ENCODE data around the gene SND1.
"Not testable (repeated sequence)": the region's sequence is repeated elsewhere in the genome, so short reads cannot be mapped to it uniquely, and the experiment has no call there.

The SND1 gene

DNA sequence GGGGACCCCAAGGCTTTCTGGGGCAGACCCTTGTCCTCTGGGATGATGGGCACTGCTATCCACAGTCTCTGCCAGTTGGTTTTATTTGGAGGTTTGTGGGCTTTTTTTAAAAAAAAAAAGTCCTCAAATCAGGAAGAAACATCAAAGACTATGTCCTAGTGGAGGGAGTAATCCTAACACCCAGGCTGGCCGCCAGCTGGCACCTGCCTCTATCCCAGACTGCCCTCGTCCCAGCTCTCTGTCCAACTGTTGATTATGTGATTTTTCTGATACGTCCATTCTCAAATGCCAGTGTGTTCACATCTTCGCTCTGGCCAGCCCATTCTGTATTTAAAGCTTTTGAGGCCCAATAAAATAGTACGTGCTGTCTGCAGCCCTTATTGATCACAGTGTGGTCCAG lies 440.2 kb downstream of the SND1 start:
- no peak for DNase-seq

DNA sequence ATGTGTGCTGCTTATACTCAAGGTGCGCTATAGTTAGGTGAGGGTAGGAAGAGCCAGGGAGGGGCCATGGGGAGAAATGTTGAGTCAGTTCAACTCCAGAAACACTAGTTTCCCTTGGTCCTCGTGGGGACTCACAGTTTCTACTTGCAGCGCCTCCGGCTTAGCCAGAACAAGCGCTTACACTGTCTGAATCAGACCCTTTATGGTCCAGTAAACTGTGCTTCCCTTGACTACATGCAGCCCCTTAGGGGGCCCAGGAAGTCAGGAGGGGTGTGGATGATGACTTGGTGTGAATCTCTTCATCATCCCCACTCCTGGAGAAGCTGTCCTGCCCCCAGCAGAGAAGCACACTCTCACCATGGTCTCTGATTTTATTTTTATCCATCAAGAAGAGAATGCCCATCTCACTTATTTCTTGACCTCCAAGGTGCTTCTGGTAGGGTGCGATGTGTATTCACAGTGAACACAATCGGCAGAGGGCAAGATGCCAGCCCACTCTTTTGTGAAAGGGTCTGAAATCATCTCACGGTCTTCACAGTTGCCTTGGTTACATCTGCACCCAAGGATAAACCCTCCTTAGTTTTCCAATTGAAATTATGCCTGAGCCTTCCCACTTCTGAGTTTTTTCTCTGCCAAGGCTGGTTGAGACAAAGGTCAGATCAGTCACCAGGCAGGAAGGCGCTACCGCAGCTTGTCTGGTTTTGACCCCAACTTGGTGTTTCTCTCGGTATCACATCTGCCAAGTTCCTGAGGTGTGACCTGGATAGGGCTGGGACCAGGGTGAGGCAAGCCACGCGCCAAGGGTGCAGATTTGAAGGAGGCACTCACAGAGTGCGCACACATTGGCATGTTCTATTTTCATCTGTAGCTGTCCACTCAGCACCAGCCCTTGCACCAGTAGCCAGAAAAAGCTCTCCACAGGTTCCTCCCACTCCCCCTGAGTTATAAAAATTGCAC lies 441.9 kb downstream of the SND1 start:
- DNase-seq = no peak

DNA sequence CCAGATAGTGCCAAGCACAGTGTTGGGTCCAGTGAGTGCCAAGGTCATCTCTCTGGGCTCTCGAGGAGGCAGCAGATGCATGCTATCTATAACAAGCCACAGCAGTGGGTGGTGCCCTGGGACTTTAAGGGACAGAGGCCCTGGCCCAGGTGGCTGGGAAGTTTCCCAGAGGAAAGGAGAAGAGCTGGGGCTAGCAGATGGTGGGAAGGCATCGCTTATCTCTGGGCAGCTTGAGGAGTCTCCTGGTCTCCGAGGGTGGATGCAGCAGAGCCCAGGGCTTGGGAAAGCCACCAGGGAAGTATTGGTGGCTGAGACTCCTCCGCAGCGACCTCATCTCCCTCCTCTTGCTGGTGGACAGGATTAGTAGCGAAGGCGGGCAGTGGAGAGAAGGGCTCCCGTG lies 442.7 kb downstream of the SND1 start:
- no peak for DNase-seq

DNA sequence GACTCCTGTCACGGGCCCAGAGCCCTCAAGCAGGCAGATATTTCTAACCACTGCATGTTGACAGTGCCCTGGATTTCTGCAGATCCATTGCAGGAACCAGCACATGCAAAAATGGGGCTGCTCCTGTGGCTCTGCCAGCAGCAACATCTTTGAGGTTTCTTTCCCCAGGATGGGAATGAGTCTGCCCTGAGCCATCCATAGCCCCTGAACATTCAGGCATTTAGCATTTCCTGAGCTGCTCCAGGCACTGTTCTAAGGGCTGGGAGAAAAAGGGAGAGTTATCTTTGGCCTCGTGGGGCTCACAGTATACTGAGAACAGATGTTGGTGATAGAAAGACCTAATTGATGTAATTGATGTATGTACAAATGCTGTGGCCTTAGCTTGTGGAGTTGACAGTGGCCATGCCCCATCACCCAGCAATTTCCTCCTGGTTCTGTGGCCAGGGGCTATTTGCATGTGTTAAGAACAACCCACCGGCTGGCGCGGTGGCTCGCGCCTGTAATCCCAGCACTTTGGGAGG lies 445.3 kb downstream of the SND1 start:
- no peak for DNase-seq

DNA sequence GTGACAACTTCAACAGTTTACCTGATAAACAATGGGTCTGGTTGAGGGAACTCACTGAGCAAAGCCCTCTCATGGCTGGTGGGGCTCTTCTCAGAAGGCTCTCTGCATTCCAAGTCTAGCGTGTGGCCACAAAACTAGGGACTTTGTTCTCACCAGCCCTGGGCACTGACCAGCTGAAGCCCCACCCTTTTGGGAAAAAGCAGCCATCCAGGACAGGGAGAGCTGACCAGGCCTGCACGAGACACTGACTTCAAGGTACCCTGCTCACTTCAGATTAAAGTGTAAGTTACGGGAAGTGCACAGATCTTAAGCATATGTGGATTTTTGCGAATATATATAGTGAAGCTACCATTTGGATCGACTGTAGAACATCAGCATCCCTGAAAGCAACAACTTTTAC lies 446.6 kb downstream of the SND1 start:
- no peak for DNase-seq

DNA sequence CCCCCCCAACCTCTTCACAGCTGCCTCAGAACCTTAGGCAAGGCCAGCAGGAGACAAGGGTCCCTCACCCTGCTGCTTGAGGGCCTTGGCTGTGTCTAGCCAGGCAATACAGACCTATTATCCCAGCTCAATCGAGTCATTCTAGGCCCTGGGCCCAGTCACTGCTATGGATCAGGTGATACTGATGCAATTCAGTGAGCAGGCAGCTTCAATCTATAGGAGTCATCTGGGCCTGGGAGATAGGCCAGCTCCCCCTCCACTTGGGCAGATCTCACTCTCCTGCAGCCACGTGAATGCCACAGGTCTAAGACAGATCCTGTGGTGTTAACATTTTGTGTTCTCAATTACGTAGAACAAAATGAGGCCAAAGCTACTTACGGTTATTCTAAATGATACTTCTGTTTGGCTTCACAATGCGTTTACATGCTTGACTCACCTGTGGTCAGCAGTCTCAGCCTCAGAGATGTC lies 447.2 kb downstream of the SND1 start:
- no peak for DNase-seq

DNA sequence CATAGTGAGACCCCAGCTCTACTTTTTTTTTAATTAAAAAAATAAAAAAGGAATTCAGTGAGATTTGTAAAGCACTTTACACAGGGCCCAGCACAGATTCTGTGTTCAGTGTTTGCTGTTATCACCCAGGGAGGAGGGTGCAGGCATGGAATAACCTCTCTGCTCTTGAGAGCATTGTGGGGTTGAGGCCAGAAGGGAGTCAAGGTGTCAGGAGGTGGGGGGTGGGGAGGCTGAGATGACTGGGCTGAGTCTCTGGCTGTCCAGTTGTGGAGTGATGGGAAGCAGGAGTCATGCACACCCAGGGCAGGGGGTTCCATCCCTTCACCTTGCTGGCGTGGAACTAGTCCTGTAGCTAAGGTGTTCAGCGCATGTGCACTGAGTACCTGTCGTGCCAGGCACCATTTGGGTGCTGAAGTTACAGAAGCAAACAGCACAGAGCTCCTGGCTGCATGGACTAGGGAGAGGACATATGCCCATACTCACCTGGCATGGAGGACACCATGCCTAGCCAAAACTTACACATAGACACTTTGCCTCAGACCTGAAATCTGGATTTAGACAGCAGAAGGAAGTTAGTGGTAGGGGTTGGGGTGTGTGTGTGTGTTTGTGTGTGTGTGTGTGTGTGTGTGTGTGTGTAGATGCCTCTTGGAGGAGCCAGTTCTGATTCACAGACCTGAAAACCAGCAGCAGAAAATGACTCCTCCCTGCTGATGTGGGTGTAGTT lies 448.4 kb downstream of the SND1 start:
- no peak for DNase-seq

DNA sequence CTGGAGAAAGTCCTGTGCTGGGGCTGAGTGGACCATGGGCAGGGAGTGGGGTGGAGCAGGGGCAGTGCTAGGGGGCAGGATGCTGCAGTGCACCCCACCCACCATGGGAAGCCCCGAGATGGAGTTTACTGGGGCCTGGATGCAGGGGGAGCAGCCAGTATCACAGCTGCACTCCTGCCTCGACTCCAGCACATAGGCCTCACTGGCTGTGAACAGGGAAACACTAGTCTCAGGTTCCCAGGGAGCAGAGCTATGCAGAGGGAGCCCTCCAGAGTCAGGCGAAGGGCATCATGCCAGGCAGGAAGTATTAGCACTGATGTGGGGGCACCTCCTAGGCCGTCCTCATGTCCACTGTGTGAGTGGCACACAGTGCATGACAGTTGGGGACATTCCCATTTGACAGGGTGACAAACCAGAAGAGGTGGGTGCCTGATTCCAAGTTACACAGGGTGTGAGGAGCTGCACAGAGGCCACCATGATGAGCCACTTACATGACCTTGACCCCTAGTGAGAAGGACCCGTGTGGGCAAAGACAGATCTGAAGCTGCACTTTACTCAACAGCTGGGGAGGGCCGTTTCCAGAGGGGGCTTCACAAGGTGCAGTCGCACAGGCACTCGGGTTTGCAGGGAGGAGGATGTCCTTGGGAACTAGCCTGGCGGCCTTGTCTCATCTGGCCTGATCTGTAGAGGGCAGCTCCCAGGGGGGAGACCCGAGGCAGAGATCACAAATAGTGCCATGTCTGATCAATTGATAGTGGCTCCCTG lies 449.1 kb downstream of the SND1 start:
- no peak for DNase-seq

DNA sequence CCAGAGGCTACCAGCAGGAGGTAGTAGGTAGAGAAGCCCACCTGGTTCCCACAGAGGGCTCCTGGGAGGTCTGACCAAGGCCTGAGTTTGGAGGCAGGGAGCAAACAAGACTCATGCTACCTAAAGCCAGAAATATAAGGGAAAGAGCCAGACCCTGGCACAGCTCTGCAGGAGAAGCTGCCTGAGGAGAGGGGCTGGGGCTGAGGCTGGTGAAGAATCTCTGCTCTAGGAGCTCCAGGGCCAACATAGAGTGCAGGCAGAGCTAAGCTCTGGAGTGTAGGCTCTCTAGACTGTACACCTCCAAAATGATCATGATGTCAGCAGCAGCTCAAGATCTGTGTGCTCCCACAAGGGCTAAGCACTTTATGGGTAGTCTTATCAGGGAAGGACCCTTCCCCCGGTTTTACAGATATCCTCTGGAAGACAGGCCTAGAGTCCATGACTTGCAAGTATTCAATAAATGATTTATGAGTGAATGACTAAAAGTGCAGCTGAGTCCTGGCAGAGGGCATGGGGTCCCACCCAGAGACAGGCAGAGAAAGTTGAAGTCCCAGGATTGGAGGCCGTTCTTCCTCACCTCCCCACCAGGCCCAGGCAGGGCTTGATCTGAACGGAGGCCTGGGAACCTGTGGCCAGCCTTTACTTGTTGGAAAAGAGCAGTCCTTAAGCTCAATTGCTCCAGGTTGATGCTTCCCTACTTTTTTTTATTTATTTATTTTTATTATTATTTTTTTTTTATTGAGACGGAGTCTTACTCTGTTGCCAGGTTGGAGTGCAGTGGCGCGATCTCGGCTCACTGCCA lies 450.7 kb downstream of the SND1 start:
- no peak for DNase-seq

DNA sequence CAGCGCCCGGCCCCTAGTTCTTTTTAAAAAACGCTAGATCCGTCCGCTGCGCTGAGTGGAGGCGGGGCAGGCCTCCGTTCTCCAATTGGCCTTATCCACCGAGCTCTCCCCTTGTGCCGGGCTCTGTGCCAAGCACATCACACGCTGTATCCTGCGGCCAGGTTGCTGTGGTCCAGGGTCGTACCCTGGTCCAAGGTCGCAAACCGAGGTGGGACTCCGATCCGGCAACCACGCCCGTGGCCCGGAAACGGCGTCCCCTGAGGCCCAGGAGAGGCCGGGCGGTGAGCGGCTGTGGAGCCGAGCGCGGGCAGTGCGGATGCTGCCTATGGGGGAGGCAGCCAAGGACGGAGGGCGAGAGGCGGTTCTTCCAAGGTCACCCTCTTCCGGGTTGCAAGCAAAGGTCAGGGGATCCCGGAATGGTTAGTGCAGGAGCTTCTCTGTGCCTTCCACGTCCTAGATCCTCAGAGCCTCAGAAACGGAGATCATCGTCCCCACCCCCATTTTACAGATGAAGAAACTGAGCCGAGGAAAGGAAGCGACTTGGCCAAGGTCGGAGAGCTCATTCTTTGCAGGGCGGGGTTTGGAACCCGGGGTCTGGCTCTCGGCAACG lies 451.6 kb downstream of the SND1 start:
- DNase-seq = no peak

DNA sequence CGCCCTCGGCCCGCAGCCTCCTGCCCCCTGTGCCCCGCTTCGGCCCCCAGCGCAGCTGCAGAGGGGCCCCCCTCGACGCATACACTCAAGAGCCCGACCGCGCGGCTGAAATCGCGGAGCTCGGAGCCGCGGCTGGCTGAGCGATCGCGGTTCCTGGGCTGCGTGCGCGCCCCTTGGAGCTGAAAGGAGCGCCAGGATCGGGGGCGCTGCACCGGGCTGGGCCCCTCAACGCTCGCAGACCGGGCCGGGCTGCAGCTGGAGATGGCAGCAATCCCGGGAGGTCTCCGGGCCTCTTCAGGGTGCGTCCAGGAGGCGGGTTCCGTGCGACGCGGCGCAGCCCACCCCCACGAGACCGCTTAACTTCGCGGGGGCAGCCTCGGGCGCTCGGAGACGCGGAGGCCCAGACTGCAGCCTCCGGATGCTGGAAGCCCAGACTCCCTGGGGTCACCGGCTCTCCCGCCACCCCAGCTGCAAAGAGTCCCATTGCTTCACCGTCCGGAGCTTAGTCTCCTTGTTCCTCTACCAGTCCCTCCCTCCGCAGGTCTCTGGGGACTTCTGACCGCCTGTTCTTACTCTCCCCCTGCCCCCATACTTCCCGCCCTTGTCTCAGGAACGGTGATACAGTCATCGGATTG lies 452.2 kb downstream of the SND1 start:
- DNase-seq = no peak

DNA sequence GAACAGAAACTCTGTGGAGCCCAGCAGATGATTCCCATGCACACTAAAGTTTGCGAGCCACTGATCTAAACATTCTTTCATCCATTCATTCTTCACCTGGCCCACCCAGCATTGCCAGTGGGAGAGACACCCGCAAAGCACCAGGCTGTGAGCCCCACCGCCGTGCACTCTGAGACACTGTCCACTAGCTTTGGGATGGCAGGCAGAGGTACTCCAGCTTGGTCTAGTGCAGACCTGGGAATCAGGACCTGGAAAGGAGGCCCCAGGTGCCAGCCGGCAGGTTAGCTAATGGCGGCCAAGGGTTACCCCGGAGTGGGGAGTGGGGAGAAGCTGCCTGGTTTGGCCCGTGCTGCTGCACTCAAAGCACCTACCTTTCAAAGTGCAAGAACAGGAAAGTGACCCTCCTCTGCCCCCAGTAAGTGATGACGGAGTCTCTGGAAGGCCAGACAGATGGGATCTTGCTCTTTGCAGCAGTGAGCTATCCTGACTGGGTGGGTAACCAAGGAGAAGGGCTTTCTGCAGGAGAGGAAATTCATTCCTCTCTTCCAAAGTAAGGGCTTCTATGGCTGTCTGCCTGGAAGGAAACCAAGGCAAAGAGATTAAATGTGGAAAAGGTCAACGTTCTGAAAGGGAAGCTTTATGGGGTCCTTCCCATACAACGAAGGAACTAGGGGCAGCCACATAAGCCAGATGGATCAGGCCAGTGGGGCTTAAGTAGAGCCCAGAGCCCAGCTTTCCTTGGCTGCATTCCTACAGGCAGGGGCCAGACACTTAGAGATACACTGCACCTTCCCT lies 453.4 kb downstream of the SND1 start:
- DNase-seq = no peak

DNA sequence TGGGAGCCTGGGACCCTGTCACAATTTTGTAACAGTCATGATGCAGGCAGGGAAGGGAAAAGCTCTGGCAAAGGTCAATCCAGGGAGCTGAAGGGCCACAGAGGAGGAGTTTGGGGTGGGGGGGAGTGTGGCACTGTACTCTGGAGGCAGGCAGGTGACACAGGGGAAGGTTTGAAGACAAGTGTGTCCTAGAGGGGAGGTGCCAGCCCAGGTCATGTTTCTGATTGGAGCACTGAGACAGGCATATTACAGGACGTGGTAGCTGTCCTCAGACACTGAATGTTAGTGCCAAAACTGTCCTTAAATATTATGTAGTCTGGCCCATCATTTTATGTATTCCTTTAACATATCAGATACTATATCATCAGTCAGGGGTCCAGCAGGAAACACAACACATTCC lies 454.8 kb downstream of the SND1 start:
- no peak for DNase-seq

DNA sequence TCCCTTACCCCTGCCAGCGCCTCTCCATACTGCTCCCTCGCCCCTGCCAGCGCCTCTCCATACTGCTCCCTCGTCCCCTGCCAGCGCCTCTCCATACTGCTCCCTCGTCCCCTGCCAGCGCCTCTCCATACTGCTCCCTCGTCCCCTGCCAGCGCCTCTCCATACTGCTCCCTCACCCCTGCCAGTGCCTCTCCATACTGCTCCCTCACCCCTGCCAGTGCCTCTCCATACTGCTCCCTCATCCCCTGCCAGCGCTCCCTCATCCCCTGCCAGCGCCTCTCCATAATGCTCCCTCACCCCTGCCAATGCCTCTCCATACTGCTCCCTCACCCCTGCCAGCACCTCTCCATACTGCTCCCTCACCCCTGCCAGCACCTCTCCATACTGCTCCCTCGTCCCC lies 455.5 kb downstream of the SND1 start:
- not testable (repeated sequence) for DNase-seq

DNA sequence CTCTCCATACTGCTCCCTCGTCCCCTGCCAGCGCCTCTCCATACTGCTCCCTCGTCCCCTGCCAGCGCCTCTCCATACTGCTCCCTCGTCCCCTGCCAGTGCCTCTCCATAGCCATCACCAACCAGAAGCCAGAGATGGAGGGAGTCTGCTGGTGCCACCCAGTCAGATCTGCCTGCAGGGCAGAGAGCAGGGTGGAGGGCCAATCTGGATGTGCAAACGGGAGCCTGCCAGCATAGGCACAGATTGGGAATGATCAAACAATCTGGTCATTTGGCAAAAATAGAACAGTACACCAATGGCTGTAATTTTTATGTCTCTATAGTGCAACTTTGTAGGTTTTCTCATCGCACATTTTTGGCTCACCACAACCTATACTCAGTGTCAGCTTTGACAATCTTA lies 456.1 kb downstream of the SND1 start:
- DNase-seq = no peak

DNA sequence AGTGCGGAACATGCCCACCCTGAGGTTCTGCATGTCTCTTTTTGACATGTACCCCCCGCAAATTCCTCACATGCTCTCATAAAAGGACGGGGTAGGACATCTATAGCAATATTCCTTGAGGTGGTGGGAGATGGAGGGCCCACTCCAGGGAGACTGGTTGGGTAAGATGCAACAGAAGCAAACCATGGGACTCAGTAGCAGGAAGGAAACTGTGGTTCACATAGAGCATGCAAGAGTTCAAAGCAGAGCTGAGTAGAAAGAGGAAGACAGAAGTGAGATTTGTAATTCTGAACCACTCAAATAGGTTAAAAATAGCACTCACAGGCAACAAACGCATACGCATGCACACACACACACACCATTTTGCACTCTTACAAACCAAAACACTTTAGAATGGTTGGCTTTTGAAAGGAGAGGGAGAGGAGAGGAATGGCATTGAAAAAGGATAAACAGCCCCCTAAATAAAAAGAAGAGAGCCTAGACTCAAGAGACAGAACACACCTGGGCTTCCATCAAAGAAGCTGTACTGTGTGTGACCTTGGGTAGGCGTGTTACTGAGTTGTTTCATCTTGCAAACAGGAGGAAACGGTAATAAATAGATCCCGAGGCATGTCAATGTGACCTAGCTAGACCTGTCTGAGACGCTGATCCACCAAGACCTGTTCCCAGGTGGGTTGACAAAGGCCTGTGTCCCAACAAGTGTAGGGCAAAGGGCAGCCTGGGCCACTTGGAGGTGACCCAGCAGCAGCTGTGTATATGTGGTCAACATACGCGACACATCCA lies 456.8 kb downstream of the SND1 start:
- DNase-seq = no peak

DNA sequence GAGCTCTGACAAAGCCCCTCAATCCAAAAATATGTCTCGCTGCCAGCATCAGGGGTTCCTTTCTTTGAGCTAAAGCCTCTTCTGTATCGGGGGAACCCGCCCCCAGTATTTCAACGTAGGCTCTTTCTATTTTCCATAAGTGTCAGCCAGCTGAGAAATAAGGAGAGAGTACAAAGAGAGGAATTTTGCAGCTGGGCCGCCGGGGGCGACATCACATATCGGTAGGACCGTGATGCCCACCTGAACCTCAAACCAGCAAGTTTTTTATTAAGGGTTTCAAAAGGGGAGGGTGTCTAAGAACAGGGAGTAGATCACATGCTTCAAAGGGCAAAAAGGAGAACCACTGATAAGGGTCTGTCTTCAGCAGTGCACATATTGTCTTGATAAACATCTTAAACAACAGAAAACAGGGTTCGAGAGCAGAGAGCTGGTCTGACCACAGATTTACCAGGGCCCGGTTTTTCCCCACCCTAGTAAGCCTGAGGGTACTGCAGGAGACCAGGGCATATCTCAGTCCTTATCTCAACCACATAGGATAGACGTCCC lies 457.5 kb downstream of the SND1 start:
- not testable (repeated sequence) for DNase-seq

DNA sequence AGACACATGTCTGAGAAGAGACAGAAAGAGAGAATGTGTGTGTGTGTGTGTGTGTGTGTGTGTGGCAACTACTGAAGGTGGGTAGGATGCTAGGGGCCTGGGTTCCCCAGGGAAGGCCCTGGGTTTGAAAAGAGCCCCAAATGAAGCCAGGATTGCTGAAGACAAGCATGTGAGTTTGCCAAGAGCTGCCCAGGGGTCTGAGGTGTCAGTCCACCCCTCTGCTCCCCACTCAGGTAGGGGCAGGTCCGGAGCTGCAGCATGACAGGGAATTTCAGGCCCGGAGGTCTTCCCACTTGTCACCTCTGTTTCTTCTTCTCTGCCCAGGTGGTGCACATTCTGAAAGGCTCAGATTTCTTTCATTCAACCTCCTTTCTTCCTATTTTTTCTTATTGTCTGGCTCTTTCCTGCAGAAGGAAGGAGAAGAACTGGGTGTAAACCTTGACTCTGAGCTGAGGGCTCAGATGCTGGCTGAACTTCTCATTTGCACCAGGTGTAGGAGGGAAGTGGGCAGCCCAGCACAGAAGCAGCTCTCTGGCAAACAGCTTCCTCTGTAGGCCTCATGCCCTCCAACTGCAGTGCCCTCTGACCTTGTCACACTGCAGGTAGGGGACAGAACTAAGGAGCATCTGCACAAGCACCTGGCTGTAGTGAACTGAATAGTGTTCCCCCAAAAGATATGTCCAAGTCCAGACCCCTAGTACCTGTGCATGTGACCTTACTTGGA lies 458.8 kb downstream of the SND1 start:
- DNase-seq = no peak

Measured in GOT3 (cell line).